ENCODE measurements around the gene GFOD1. TPM values are rescaled to one million over a fixed set of nuclear protein-coding genes. Genes with fewer than 3 reads are reported as not detected.
"Not testable (repeated sequence)": the region's sequence is repeated elsewhere in the genome, so short reads cannot be mapped to it uniquely, and the experiment has no call there.

The GFOD1 gene
- total and polyA plus RNA-seq, 2 donors, result 9.8 to 13.7 TPM

GRCh38 chr6:13445005-13445743 lies 42.2 kb downstream of the GFOD1 start:
- Histone ChIP-seq H3K4me1 (ENCODE audit: insufficient read depth) (peaks cover 1% of the 10 kb centered on the region), H3K4me3 (ENCODE audit: low read depth, low read length) (no peak overlapping the region), H3K36me3 (ENCODE audit: insufficient read depth) (no peaks in the 10 kb centered on the region), H3K27ac (ENCODE audit: low read depth) (peak overlapping the region; percentile 58)
- no peak for DNase-seq (ENCODE audit: extremely low spot score)
- 9% methylated on average over 9 of the region's 9 CpGs for WGBS

GRCh38 chr6:13444604-13445003 lies 42.8 kb downstream of the GFOD1 start:
- WGBS, result 63% methylated on average over 3 of the region's 3 CpGs

GRCh38 chr6:13443978-13444377 lies 43.4 kb downstream of the GFOD1 start:
- DNase-seq (ENCODE audit: extremely low spot score); H3K4me3 ChIP-seq (ENCODE audit: low read depth, low read length); H3K27ac ChIP-seq (ENCODE audit: low read depth); H3K36me3 ChIP-seq (ENCODE audit: insufficient read depth); H3K4me1 ChIP-seq (ENCODE audit: insufficient read depth): not testable (repeated sequence)
- 86% methylated on average over 6 of the region's 6 CpGs for WGBS

More at GRCh38 chr6:13444604-13445003, 42.8 kb downstream of the GFOD1 start:
- no peak for DNase-seq (ENCODE audit: extremely low spot score)
- H3K4me1 ChIP-seq (ENCODE audit: insufficient read depth), result no peaks in the 10 kb centered on the region
- H3K27ac ChIP-seq (ENCODE audit: low read depth), result no peak overlapping the region
- no peak overlapping the region for H3K4me3 ChIP-seq (ENCODE audit: low read depth, low read length)
- H3K36me3 ChIP-seq (ENCODE audit: insufficient read depth), result peaks cover 1% of the 10 kb centered on the region

GRCh38 chr6:13441778-13442177 lies 45.6 kb downstream of the GFOD1 start:
- H3K27ac ChIP-seq (ENCODE audit: low read depth), result no peak overlapping the region
- H3K36me3 ChIP-seq (ENCODE audit: insufficient read depth), result peaks cover 1% of the 10 kb centered on the region
- no peaks in the 10 kb centered on the region for H3K4me1 ChIP-seq (ENCODE audit: insufficient read depth)
- 94% methylated on average over 4 of the region's 4 CpGs for WGBS
- no peak overlapping the region for H3K4me3 ChIP-seq (ENCODE audit: low read depth, low read length)
- no peak for DNase-seq (ENCODE audit: extremely low spot score)

- H3K4me3 ChIP-seq (ENCODE audit: low read depth, low read length), result no peak overlapping the region
- DNase-seq (ENCODE audit: extremely low spot score), result no peak
- H3K36me3 ChIP-seq (ENCODE audit: insufficient read depth), result peaks cover 1% of the 10 kb centered on the region
- no peak overlapping the region for H3K27ac ChIP-seq (ENCODE audit: low read depth)
- no peaks in the 10 kb centered on the region for H3K4me1 ChIP-seq (ENCODE audit: insufficient read depth)
- WGBS, result 100% methylated on average over 1 of the region's 1 CpG
Measured at GRCh38 chr6:13439644-13440043, 47.8 kb downstream of the GFOD1 start.

GRCh38 chr6:13438126-13438525 lies 49.3 kb downstream of the GFOD1 start:
- peaks cover 1% of the 10 kb centered on the region for H3K36me3 ChIP-seq (ENCODE audit: insufficient read depth)
- no peaks in the 10 kb centered on the region for H3K4me1 ChIP-seq (ENCODE audit: insufficient read depth)
- 100% methylated on average over 1 of the region's 1 CpG for WGBS
- DNase-seq (ENCODE audit: extremely low spot score), result no peak
- H3K27ac ChIP-seq (ENCODE audit: low read depth), result no peak overlapping the region
- H3K4me3 ChIP-seq (ENCODE audit: low read depth, low read length), result no peak overlapping the region

- H3K4me3 ChIP-seq (ENCODE audit: low read depth, low read length), result no peak overlapping the region
- no peak for DNase-seq (ENCODE audit: extremely low spot score)
- WGBS, result 90% methylated on average over 3 of the region's 3 CpGs
- H3K27ac ChIP-seq (ENCODE audit: low read depth), result no peak overlapping the region
- H3K36me3 ChIP-seq (ENCODE audit: insufficient read depth), result peaks cover 1% of the 10 kb centered on the region
- H3K4me1 ChIP-seq (ENCODE audit: insufficient read depth), result no peaks in the 10 kb centered on the region
Measured at GRCh38 chr6:13437218-13437996, 50.0 kb downstream of the GFOD1 start.

GRCh38 chr6:13436399-13437217 lies 50.8 kb downstream of the GFOD1 start:
- 85% methylated on average over 7 of the region's 7 CpGs for whole genome bisulfite sequencing
- peaks cover 1% of the 10 kb centered on the region for H3K36me3 ChIP-seq (ENCODE audit: insufficient read depth)
- H3K4me3 ChIP-seq (ENCODE audit: low read depth, low read length), result no peak overlapping the region
- H3K27ac ChIP-seq (ENCODE audit: low read depth), result no peak overlapping the region
- H3K4me1 ChIP-seq (ENCODE audit: insufficient read depth), result no peaks in the 10 kb centered on the region
- no peak for DNase-seq (ENCODE audit: extremely low spot score)

GRCh38 chr6:13435477-13436246 lies 51.7 kb downstream of the GFOD1 start:
- no peaks in the 10 kb centered on the region for H3K4me1 ChIP-seq (ENCODE audit: insufficient read depth)
- DNase-seq (ENCODE audit: extremely low spot score), result no peak
- WGBS, result 58% methylated on average over 4 of the region's 4 CpGs
- H3K36me3 ChIP-seq (ENCODE audit: insufficient read depth), result peaks cover 1% of the 10 kb centered on the region
- H3K27ac ChIP-seq (ENCODE audit: low read depth), result no peak overlapping the region
- no peak overlapping the region for H3K4me3 ChIP-seq (ENCODE audit: low read depth, low read length)

- H3K27ac ChIP-seq (ENCODE audit: low read depth), result no peak overlapping the region
- peaks cover 1% of the 10 kb centered on the region for H3K36me3 ChIP-seq (ENCODE audit: insufficient read depth)
- WGBS, result 96% methylated on average over 6 of the region's 6 CpGs
- H3K4me3 ChIP-seq (ENCODE audit: low read depth, low read length), result no peak overlapping the region
- no peak for DNase-seq (ENCODE audit: extremely low spot score)
- no peaks in the 10 kb centered on the region for H3K4me1 ChIP-seq (ENCODE audit: insufficient read depth)
Measured at GRCh38 chr6:13434777-13435176, 52.6 kb downstream of the GFOD1 start.

GRCh38 chr6:13434135-13434775 lies 53.1 kb downstream of the GFOD1 start:
- not testable (repeated sequence) for DNase-seq (ENCODE audit: extremely low spot score); H3K27ac ChIP-seq (ENCODE audit: low read depth); H3K4me1 ChIP-seq (ENCODE audit: insufficient read depth); H3K4me3 ChIP-seq (ENCODE audit: low read depth, low read length); H3K36me3 ChIP-seq (ENCODE audit: insufficient read depth)

GRCh38 chr6:13433709-13434121 lies 53.7 kb downstream of the GFOD1 start:
- Histone ChIP-seq H3K4me1 (ENCODE audit: insufficient read depth) (peaks cover 1% of the 10 kb centered on the region), H3K36me3 (ENCODE audit: insufficient read depth) (no peaks in the 10 kb centered on the region), H3K4me3 (ENCODE audit: low read depth, low read length) (no peak overlapping the region), H3K27ac (ENCODE audit: low read depth) (no peak overlapping the region)
- DNase-seq (ENCODE audit: extremely low spot score), result no peak
- 88% methylated on average over 5 of the region's 5 CpGs for WGBS

Data from urinary bladder (tissue), 4 donors.